Activated gamma-delta T cell (primary cell): Measurements from ENCODE around the gene TENM4.

Source experiments
- DNase-seq: peaks from one replicate; lab custom pipeline; 2025; lab: John Stamatoyannopoulos, UW

The TENM4 gene

DNA sequence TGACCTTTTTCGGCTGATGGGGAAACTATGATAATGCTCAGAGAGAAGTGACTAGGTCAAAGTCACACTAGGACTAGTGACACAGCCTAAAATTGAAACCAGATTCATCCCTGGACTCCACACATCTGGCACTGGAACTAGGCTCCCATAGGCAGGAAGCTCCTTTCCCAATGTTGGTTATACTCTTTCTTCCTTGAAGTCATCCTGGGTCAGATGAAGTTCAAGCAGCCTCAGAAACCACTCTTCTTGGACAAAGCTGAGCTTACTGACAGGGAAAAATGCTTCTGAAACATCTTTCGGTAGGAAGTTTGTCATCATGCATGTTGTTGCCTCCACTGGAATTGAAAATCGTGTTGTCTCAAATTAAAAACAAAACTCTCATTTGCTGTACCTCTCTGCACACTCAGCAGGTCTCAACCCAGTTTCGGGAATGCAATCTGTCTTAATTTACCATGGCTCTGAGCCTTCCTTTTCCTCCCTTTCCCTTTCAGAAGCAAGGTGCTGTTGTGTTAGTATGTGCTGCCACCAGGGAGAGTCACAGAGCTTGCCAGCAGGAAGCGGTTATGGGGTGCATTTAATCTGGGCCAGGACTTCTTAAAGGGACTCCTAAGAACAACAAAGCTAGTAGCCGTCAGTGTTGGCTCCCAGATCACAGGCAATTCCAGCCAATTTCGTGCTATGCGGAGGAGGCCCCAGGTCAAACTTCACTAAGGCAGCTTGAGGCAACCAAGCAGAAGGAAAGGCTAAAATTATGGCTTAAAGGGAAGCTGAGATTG lies 384.8 kb downstream of the TENM4 start:
- no peak for DNase-seq

DNA sequence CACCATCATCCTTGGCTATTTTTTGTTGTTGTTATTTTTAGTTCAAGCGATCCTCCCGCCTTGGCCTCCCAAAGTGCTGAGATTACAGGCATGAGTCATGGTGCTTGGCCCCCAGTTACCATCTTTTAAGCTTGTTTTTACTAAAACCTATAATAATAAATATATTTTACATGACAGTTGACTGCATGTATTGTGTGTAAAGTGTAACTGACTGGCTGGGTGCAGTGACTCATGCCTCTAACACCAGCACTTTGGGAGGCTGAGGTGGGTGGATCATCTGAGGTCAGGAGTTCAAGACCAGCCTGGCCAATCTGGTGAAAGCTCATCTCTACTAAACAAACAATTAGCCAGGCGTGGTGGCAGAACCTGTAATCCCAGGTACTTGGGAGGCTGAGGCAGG lies 386.2 kb downstream of the TENM4 start:
- DNase-seq: no peak

GRCh38 chr11:79052544-79052943 lies 388.3 kb downstream of the TENM4 start:
- no peak for DNase-seq

GRCh38 chr11:79050786-79051185 lies 390.0 kb downstream of the TENM4 start:
- no peak for DNase-seq

GRCh38 chr11:79049741-79050179 lies 391.1 kb downstream of the TENM4 start:
- DNase-seq: no peak

DNA sequence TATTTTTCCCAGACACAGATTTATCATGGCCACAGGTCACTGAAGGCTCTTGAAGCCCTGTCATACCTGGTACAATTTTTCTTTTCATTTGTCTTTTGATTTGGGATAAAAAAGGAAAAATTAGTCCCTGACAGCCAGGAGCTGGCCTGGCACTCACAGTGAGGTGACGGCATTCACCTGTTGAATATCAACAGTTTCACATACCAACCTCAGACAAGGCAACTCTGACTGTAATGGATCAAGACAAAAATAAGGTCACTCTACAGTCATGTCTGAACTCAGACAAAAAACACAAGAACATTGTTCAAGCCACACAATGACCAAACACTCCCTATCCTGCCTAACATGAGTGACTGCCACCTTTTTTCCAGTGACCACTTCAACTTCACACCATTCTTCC lies 392.9 kb downstream of the TENM4 start:
- no peak for DNase-seq

DNA sequence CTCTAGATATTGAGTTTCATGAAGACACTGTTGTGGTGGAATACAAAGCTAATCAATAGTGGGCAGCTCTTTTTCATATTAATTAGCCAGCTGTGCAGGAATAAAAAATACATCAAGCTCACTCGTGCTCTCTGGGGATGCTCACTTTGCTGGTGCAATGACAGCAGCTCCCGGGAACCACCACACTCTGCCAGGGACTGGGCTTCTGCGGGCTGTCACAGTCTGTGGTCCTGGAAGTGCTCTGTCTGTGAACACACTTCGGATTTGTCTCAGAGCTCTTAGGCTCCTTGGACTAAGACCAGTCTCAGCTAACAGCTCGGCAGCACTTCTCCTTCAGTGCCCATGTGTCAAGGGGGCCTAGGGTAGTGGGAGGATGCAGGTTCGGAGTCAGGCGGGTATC lies 393.5 kb downstream of the TENM4 start:
- DNase-seq: no peak

DNA sequence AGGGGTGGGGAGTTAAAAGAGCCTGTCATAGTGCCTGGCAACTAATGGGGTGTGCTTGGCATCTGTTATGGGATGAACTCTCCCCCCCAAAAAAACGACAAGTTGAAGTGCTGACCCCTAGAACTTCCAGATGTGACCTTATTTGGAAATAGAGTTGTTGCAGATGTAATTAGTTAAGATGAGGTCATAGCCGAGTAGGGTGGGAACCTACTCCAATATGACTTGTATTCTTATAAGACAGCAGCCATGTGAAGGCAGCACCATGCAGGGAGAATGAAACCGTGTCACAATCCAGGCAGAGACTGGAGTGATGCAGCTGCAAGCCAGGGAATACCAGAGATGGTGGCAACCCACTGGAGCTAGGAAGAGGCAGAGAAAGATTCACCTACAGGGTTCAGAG lies 394.5 kb downstream of the TENM4 start:
- no peak for DNase-seq

DNA sequence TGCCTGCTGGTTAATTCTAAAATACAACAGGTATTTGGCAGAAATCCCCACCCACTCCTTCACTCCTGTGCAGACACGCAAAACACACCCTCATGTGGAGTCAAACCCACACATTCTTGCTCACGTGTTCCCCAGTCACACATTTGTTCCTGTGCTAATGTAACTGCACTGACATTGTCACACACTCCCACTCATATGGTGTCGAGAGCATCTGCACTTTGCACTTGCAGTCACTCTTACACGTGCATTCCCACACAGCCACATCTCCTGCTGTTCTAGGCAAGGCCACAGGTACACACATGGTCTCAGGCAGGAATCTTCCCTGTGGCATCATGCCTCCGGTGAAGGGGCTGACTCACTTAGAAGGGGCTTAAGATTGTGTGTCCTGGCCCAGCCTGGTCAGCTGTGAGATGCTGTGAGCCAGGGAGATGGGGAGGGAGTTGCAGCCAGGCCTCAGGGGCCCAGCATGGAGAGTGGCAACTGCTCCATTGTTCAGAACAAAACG lies 395.0 kb downstream of the TENM4 start:
- DNase-seq: no peak

DNA sequence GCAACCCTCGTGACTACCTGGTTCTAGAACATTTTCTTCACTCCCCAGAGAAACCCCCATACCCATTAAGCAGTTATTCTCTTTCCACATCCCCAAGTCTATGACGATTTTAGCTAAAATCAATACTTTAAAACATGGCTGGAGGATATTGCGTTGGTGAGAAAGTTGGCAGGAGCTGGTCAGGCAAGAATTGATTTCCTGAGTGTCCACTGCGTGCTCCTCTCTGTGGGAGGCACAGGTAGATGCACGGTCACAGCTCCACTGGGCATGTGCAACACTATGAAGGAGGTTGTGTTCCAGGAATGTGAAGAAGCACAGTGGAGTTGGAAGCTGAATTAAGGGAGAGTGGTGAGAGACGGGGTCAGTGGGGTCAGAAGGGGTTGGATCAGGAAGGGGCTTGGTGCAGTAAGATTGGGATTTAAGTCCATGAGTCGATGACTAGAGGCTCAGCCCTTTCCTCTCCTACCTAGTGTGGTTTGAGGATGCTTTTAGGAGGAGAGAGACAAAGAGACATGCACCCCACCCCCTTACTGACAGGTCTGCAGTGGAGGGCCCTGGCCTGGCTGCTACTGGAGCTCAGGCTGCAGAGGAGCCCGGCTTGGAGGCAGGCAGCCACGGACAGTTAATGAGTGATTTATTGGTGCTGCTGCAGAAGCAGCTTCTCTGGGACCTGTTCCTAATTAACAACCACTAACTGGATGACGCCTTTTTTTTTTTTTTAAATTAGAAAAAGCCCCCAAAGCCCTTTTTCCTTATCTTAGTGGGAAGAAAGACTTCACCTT lies 395.6 kb downstream of the TENM4 start:
- no peak for DNase-seq

DNA sequence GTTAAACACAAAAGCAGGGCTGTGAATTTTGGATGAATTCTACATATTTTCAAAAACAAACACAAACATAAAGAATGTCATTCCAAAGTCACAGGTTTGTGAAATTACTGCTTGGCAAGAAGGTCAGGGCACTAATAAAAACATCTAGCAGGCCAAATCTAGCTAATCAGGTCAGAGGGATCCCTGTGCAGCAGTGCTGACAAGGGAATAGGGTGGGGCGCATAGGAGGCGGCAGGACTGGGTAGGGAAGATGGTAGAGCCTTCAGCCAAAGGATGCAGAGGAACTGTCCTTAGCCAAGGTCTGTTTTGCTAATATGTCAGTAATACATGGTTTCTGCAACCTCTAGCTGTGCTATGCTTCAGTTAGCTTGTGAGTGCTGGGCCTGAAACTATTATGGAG lies 396.6 kb downstream of the TENM4 start:
- DNase-seq: no peak

GRCh38 chr11:79043726-79044125 lies 397.1 kb downstream of the TENM4 start:
- DNase-seq: no peak

GRCh38 chr11:79042824-79043223 lies 398.0 kb downstream of the TENM4 start:
- DNase-seq: no peak

GRCh38 chr11:79040348-79040747 lies 400.5 kb downstream of the TENM4 start:
- no peak for DNase-seq

DNA sequence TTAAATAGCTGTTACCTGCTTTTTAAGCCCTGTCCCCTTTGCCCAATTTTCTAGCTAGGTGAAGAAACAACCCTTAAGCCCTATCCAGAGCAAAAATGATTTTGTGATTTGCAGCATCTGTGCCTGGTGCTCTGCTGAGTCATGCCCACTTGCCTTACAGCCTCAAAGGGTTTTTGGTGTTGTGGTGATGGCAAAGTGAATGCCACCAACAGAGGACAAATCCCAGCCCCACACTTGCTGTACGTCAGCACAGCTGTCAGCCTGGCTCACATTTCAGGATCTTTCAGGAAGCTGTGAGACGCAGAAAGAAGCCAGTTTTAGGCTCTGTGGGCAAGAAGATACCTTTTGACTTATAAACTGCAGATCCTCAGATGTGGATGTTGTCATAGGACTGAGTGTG lies 401.7 kb downstream of the TENM4 start:
- no peak for DNase-seq

DNA sequence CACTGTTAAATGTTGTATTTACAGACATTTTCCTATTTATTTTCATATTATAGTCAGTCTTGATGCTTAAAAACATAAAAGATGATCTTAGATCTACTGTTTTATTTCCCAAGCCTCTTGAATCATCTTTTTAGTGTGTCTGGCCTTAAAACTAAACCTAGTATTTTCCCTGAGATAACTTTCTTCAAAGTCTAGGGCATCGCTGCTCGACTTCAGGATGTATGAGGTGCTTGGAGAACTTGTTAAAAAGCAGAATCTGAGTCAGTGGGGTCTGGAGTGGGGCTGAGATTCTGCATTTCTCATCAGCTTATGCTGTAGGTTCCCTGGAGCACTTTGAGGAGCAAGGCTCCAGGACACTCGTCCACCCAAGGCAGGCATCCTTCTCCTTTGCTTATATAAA lies 404.9 kb downstream of the TENM4 start:
- no peak for DNase-seq

GRCh38 chr11:79033833-79034232 lies 407.0 kb downstream of the TENM4 start:
- no peak for DNase-seq

DNA sequence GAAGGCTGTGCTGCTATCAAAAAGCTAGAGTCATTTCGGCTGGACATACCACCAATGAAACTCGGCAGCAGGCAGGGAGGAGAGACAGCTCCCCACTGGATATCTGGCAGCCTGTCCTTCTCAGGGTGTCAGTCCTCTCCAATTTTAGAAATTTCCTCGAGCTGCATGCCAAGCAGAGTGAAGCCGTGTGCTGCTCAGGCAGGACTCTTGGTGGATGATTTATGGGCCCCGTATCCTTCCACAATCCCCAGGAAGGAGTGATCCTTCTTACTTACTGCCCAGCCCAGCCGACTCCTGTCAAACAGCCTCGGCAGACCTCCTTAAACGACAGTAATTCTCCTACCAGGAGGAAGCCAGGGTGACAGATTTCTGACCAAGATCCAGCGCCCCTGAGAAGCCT lies 410.4 kb downstream of the TENM4 start:
- DNase-seq: no peak

- DNase-seq: no peak
Observed at GRCh38 chr11:79028225-79028624, 412.6 kb downstream of the TENM4 start.

DNA sequence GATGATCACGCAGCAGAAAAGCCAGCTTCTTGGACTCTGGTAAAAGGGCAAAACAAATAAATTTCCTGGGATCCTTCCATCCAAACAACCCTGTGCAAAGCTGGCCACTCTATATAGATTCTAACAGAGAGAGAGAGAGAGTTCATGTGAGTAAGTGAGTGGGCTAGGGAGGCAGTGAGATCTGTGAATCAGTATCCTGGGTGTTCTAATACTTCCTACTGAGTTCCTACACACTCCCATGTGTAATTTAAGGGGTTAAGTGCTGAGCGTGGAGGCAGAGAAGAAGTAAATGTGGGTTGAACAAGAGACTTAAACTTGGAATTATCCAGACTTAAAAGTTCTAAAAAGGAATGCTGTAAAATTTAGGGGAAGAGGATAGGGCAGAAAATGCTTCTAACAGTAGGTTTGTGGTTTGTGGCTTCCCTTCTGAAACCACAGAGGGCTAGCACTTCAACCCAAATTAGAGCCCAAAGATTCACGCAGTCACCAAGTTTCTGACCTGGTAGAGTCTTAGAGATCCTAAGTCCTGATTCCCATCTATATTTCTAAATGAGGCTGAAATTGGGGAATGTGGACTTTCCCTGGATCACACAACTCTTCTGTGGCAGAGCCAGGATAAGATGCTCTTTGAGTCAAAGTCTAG lies 413.9 kb downstream of the TENM4 start:
- DNase-seq: no peak

DNA sequence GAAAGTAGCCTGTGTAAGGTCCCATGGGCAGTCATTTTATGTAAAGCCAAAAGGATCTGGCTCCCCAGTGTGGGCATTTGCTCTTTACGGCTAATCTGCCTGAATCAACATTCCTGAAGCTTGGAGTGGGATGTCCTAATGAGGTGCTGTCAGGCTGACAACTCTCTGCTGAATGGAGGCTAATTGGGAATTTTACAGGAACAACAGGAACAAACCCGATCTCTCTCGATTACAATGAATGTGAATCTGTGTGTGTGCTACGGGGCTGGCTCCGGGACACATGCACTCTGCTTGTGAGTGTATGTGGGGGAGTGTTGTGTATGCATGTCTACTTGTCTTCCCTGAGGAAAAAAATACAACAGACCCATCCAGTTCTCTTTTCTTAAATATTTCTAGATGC lies 415.2 kb downstream of the TENM4 start:
- no peak for DNase-seq

- no peak for DNase-seq
Observed at GRCh38 chr11:79025097-79025496, 415.7 kb downstream of the TENM4 start.

- no peak for DNase-seq
Observed at GRCh38 chr11:79022265-79022664, 418.6 kb downstream of the TENM4 start.
